GM19193 (cell line): Measurements from ENCODE around the gene ARMS2.

Experiments used
- POLR2A ChIP-seq: IDR thresholded peaks from 4 replicates; pipeline ENCODE4 v1.6.1; 2011; ENCODE audit not compliant: insufficient read depth, insufficient read length; ENCODE audit errors: extremely low read depth

The ARMS2 gene

DNA sequence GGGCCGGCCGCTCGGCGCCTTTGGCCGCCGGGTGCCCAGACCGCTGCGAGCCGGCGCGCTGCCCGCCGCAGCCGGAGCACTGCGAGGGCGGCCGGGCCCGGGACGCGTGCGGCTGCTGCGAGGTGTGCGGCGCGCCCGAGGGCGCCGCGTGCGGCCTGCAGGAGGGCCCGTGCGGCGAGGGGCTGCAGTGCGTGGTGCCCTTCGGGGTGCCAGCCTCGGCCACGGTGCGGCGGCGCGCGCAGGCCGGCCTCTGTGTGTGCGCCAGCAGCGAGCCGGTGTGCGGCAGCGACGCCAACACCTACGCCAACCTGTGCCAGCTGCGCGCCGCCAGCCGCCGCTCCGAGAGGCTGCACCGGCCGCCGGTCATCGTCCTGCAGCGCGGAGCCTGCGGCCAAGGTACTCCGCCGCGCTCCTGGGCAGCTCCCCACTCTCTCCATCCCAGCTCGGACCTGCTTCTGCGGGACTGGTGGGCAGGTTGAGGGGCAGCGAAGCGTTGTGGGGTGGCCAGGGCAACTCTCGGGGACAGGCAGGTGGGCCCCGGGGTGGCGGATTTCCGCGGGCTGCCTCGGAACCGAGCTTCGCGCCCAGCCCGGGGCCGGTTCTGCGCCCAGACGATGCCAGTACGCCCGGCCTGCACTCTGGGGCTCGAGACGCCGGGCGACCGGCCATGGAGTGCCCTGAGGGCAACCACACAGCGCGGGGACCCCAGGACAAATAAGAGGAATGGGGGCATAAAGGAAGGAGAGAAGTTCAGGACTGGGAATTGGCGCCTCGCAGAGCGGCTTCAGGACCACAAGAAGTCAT, 7.5 kb downstream of the ARMS2 start:
- no peak for TF ChIP-seq POLR2A

DNA sequence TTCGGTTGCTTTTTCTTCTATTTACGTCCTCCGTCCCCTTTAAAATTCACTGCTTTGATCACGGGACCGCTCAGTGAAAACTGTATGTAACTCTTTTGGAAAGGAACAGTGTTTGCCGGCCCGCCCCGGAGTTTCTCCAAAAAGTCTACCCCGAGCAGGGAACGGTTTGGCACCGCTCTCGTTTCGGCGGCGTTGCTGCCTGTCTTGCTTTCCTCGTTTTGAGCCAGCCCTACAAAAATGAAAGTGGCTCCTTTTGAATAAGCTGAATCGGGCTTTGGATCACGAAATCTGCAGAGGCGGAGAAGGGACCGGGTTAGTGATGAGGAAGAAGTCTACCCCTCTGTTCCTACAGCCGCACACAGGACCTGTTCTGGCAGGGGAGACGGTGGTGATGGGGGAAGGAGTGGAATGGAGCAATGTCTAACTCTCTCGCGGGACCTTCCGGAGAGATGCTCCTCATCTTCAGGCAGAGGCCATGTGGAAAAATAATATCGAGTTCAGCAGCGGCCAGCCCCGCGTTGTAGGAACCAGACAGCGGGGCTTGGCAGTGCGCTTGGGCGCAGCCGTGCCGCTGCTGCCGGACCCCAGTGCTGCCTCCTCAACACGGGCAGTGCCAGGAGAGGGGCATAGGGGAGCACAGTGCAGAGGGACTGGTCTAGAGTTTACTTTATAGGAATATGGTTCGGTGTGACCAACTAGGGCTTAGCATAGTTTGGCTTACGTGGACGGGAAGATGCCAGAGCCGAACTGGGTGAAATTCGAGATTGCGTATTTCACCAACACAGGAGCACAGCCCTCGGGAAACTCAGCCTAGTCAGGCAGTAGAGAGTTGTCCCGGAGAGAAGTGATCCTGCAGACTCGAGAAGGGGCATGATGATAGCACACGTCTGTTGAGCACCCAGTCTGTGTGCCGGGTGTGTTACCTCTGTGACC, 8.3 kb downstream of the ARMS2 start:
- no peak for TF ChIP-seq POLR2A

DNA sequence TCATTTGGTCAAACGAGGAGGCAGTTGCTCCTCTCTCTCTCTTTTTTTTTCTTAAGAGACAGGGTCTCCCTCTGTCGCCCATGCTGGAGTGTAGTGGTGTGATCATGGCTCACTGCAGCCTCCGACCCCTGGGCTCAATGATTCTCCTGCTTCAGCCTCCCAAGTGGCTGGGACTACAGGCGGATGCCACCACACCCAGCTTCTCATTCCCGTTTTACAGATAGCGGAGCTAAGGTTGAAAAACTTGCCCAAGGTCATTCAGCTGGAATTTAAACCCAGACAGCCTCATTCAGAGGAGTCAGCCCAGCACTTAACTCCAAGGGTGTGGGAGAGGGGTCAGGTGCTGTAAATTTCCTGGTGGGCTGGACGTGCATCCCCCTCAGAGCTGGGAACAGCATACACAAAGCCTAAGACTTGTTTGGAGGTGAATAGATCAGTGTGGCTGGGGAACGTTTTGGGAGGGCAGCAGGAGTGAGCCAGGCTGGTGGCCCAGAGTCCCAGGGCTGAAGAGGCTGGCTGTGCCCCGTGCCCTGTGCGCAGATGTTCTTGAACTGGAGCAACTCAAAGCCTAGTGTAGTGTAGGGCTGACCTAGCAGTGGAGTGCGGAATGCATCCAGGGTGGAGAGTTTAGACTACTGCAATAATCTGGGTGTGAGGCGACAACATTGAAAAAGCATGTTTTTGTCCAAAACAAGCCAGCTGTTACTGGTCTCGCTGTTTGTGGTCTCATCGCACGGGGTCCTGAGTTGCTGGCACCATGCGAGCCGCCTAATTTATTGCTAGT, 9.2 kb downstream of the ARMS2 start:
- TF ChIP-seq POLR2A, result no peak

DNA sequence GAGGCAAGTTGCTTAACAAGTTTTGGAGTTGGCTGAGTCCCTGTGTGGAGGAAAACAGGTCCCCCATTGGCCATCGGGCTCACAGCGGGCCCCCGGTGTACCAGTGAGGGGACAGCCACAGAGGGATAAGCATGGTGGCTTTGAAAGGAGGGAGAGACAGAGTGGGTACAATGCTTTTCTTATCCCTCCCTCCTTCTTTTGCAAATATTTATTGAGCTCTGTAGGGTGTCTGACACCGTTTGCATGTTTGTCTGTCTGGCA, 9.7 kb downstream of the ARMS2 start:
- TF ChIP-seq POLR2A, result no peak

DNA sequence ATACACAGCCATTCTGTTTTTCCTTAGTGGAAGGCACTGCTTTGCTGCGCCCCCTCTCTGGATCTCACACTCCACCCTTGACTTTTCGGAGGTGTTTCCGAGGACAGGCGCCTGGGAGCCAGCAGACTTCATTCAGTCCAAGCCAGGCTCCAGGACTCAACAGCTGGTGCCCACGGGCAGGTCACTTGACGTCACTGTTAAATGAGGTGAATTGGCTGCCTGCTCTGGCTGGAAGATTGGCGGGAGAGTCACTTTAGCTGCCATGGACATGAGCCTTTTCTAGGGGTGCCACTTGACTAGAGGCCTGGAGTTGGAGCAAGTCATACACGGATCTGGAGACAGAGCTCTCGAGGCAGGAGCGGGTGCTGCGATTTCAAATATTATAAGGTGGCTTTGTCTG, 10.1 kb downstream of the ARMS2 start:
- TF ChIP-seq POLR2A, result no peak

DNA sequence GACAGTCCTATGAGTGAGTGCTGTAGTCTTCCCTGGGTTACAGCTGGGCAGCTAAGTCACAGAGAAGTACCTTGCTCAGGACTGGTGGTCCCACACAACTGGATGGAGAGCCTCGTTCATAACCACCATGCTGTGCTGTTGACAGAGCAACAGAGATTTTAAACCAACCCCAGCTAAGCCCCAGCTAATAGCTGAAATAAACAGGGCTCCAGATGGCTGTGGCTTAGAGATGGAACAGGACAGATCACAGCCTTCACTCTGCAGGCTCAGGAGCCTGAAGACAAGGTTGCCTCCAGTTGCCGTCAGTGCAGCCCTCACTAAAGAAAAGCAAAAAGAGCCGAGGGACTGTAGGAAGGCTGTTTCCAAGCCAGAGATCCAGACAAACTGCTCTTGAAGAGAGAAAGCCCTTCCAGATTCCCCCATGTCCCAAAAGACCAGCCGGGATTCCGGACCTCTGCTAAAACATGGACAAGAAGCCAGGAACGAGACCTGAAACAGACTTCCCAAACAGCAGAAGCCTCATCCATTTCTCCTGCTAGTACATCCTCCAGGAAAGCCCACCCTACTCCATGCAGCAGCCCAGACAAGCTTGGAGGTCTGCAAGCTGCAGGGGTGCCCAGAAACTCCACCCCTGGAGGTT, 11.1 kb downstream of the ARMS2 start:
- no peak for TF ChIP-seq POLR2A

DNA sequence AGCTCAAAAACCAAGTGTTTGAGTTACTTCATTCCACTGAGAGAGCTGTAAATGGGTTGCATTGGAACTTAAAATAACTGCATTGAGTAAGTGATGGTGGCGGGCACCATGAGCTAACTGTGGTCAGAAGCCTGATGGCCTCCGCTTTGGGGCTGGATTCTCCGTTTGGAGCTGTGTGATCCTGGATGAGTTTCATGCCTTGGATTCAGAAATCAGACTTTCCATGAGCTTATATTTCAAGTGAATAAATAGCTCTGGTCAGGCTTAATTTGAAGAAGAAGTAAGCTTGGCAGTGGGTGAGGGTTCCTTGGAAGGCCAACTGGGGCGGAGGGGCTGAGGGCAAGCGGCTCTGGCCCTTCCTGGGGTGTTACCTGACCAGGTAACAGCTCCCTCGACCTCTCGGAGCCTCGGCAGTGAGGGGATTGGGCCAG, 12.5 kb downstream of the ARMS2 start:
- no peak for TF ChIP-seq POLR2A

DNA sequence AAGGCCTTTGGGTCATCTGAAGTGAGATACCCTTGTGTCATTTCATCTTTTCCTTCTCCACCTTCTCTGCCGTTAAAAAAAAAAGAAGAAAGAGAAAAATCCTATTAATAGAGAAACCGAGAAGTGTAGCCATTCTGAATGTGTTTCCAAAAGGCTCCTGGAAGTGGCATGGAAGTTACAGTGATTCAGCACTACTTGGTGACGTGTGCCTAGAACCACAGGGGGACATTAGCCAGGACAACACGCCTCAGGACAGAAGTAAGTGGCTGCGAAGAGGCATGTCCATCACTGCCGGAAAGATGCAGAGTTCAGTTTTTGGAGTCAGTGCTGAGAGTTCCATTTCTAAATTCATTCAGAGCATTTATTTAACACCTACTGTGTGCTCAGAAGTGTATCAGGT, 13.2 kb downstream of the ARMS2 start:
- TF ChIP-seq POLR2A, result no peak

DNA sequence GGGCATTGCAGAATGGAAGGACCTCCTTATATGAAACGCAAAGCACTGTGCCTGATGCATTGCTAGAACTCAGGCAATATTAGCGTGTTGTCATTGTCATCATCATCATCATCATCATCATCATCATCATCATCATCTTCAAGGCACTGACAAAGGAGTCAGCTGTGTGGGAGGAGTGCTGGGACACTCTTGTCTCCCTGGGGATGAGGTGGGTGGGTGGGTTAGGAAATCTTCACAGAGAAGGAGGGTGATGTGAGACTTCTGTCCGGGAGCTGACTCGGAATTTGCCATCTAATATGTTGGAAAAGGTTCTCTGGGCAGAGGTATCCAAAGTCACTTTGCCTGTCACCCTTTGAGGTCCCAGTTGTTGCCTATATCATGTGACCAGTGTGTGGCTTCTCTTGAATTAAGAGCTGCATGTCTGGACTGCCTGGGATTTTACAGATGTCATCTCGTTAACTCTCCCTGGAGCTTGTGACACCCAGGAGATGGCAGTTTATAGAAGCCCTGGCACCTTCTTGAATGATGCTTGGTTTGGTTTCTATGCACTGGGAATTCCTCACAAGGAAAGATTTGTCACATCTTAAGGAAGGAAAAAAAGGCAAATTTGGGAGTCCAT, 14.0 kb downstream of the ARMS2 start:
- TF ChIP-seq POLR2A, result no peak

DNA sequence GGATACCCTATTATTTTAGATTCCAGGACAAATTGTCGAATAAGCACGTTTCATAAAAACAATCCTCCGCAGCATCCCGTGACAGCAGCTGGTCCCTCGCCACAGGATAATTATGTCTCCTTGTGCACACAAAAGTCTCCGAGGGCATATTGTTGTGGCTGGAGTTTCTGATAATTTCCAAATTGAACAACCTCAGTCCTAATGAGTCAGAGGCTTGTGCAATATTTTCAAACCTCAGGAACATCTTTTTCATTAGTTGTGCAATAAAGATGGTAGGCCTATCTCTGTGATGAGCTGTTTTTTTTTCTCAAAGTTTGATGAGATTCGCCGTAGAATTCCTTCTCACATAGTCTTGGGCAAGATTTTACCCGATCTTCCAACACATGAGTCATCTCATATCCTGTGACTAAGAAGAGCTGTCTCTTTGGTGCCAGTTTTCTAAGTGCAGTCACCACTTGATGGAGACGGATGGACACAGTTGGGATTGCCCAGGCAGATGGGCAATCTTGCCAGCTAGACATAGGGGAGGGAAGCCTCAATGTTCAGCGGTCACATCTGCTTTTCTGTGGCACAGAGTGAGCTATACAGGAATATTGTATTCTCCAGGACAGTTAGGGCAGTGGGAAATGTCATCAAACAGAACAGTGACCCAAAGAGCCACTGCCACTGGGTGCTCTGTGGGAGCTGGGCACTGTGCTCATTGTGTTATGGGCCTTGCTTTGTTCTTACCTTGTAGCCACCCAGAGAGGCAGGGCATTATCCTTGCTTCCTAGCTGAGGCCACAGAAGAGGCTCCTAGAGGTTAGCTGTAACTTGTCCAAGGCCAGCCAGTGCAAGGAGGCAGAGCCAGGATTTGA, 14.7 kb downstream of the ARMS2 start:
- no peak for TF ChIP-seq POLR2A

DNA sequence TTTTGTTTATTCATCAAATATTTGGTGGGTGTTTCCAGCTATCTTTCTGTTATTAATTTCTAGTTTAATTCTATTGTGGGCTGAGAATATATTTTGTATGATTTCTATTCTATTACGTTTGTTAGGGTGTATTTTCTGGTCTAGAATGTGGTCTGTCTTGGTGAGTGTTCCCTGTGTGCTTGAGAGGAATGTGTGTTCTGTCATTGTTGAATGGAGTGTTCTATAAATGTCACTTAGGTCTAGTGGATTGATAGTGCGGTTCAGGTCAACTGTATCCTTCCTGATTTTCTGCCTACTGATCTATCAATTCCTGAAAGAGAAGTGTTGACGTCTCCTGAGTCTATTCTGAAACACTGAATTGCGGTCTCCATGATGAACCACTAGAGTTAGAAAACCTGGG, 15.4 kb downstream of the ARMS2 start:
- no peak for TF ChIP-seq POLR2A

DNA sequence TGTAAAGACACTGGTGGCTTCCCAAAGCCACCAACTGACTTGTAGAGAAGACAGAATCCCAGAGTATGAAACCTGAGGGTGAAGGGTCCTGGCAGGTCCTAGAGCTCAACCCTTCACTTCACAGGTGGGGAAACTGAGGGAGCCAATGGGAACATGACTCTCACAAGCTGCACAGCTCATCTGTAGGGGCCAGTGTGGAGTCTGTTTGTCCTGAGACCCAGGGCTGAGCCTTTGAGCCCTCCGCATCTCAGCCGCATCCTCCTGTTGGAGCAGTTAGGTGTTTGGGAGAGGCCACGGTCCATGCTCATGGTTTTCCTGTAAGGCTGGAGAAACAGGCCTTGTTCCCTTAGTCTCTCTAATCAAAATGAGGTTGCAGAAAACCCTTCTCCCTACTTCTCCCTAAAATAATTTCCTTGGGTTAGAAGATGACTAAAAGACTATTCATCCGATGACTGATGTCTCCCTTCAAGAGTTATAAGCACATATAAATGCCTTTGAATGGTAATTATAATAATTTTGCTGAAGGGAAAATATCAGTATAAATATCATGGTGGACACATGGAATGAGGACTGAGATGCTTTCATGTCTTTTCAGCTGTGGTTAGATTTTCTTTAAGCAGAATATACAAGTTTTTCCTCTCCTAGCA, 17.2 kb downstream of the ARMS2 start:
- no peak for TF ChIP-seq POLR2A

DNA sequence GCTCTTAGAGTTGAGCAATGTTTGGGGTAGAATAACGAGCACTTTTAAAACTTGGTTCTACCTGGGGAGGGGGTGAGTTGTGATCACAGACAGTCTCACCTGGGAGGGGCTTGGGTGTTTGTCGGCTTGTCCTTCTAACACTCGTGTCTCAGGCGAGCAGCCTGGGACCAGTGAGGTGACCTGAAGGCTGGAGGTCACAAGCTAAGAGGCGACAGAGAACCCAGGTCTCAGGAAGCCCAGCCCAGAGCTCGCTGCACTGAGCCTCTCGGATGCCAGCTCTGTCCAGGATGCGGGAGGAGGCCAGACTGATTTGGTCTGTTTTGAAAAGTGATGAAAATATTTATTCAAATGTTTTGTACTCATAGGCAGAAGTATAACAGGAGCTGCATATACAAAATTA, 18.7 kb downstream of the ARMS2 start:
- TF ChIP-seq POLR2A, result no peak

DNA sequence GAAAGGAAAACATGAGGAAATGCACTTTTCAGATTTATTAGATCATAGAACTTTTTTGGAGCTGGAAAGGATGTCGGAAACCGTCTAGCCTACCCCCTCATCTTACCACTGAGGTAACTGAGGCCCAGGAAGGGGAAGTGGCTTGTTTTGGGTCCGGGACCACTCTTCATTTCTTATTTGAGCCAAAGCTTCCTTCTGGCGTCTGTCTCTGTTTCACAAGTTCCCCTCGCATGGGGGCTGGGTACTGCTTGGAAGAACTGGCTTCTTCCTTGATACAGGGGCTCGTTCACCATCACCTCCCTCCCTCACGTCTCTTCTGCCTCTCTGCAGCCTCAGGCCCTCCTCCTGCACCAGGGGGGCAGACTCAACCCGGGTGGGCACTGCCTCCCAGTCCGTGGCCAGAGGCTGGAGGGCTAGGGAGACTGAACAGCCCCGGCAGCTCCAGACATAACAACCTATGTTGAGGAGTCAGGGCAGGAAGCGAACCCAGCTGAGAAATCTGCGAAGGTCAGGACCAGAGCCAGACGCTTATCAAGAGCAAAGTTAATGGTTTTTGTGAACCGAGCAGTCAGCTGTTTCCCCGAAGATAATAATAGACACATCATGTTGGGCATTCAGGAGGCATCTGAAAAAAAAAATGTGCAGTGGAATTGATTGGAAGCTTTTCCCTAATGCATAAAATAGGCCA, 19.8 kb downstream of the ARMS2 start:
- TF ChIP-seq POLR2A, result no peak
